IMR-90 (cell line): ENCODE data around the gene PBX4. TPM values are rescaled to one million over a fixed set of nuclear protein-coding genes. Genes with fewer than 3 reads are reported as not detected.

Experiments
- ATAC-seq: fragments of 200-7000 bp; cut with Tn5 transposase; 2 replicates; pipeline ENCODE4 v1.9.1; 2020; ENCODE audit warnings: low read depth, mild to moderate bottlenecking, moderate library complexity
- BruUV-seq: library from RNA; stranded (reverse); fragments of 400-500 nt; replicated peaks from 2 replicates; lab custom pipeline; 2021; lab: Mats Ljungman, UMichigan
- CTCF ChIA-PET: fragments of 300-600 bp; formaldehyde crosslinking; extraction: SDS; loops from one replicate; lab custom pipeline; 2021; ENCODE audit warnings: antibody characterized with exemption; lab: Yijun Ruan, JAX
- POLR2A ChIA-PET: fragments of 300-600 bp; sonication (Branson Sonifier 250); formaldehyde crosslinking; loops from one replicate; lab custom pipeline; 2022; ENCODE audit warnings: antibody characterized with exemption; ENCODE audit not compliant: unreplicated experiment; lab: Charles Lee
- DNase-seq: peaks from one replicate; pipeline ENCODE4 v3.0.0; 2013
- H2AFZ ChIP-seq: replicated peaks from 2 replicates; pipeline ENCODE3; 2013; ENCODE audit warnings: low read length, mild to moderate bottlenecking; ENCODE audit not compliant: poor library complexity
- H2AK5ac ChIP-seq: 2 replicates; pipeline ENCODE4 v1.6.1; 2013; ENCODE audit warnings: low read depth, low read length, inconsistent platforms
- H2AK9ac ChIP-seq: replicated peaks from 2 replicates; pipeline ENCODE3; 2013; ENCODE audit warnings: mild to moderate bottlenecking, low read depth, low read length, moderate library complexity; ENCODE audit not compliant: poor library complexity
- H2BK120ac ChIP-seq: 2 replicates; pipeline ENCODE4 v1.6.1; 2013; ENCODE audit warnings: low read depth, low read length, inconsistent platforms
- H2BK15ac ChIP-seq: 3 replicates; pipeline ENCODE4 v1.6.1; 2013; ENCODE audit warnings: low read depth, low read length, inconsistent platforms
- H2BK20ac ChIP-seq: 2 replicates; pipeline ENCODE4 v1.6.1; 2013; ENCODE audit warnings: low read depth, mild to moderate bottlenecking, inconsistent platforms, low read length, moderate library complexity
- H2BK5ac ChIP-seq: 2 replicates; pipeline ENCODE4 v1.6.1; 2013; ENCODE audit warnings: mild to moderate bottlenecking, low read depth, low read length, inconsistent platforms; ENCODE audit not compliant: poor library complexity, severe bottlenecking
- H3K14ac ChIP-seq: replicated peaks from 2 replicates; pipeline ENCODE4 v1.6.1; 2013; ENCODE audit warnings: low read depth, low read length, inconsistent platforms
- H3K18ac ChIP-seq: 2 replicates; pipeline ENCODE4 v1.6.1; 2013; ENCODE audit warnings: low read depth, low read length, control low read depth
- H3K23ac ChIP-seq: 2 replicates; pipeline ENCODE4 v1.6.1; 2013; ENCODE audit warnings: low read depth, low read length, inconsistent platforms
- H3K27ac ChIP-seq: 2 replicates; pipeline ENCODE4 v1.5.1; 2013; ENCODE audit warnings: mild to moderate bottlenecking, control low read depth, low read length; ENCODE audit not compliant: insufficient read depth
- H3K27me3 ChIP-seq: 2 replicates; pipeline ENCODE4 v1.6.1; 2013; ENCODE audit warnings: low read length; ENCODE audit not compliant: control insufficient read depth, insufficient read depth
- H3K36me3 ChIP-seq: 2 replicates; pipeline ENCODE4 v1.6.1; 2013; ENCODE audit warnings: low read length, mixed read lengths; ENCODE audit not compliant: control insufficient read depth, insufficient read depth
- H3K4ac ChIP-seq: 2 replicates; pipeline ENCODE4 v1.6.1; 2013; ENCODE audit warnings: low read depth, low read length, inconsistent platforms
- H3K4me1 ChIP-seq: 2 replicates; pipeline ENCODE4 v1.6.1; 2013; ENCODE audit warnings: low read length, mixed read lengths; ENCODE audit not compliant: control insufficient read depth, insufficient read depth
- H3K4me2 ChIP-seq: 2 replicates; pipeline ENCODE4 v1.6.1; 2013; ENCODE audit warnings: low read depth, mild to moderate bottlenecking, control low read depth, low read length, moderate library complexity
- H3K4me3 ChIP-seq: 2 replicates; pipeline ENCODE4 v1.5.1; 2013; ENCODE audit warnings: low read depth, mild to moderate bottlenecking, control low read depth, low read length, moderate library complexity; ENCODE audit not compliant: insufficient read depth
- H3K56ac ChIP-seq: 2 replicates; pipeline ENCODE4 v1.6.1; 2013; ENCODE audit warnings: low read length, inconsistent platforms; ENCODE audit not compliant: insufficient read depth; ENCODE audit errors: extremely low read depth
- H3K79me1 ChIP-seq, 2 experiments: 2 replicates each; pipeline ENCODE4 v1.6.1; 2013; ENCODE audit warnings: low read length in 2 of 2, inconsistent platforms in 1 of 2, low read depth in 1 of 2
- H3K9ac ChIP-seq: 2 replicates; pipeline ENCODE4 v1.6.1; 2013; ENCODE audit warnings: low read depth, low read length, control low read depth
- H3K9me1 ChIP-seq: 2 replicates; pipeline ENCODE4 v1.6.1; 2013; ENCODE audit warnings: low read length, inconsistent platforms; ENCODE audit not compliant: insufficient read depth
- H3K9me3 ChIP-seq: 2 replicates; pipeline ENCODE4 v1.6.1; 2013; ENCODE audit warnings: low read length; ENCODE audit not compliant: control insufficient read depth, insufficient read depth
- H4K20me1 ChIP-seq: 2 replicates; pipeline ENCODE4 v1.6.1; 2013; ENCODE audit warnings: low read length, inconsistent platforms; ENCODE audit not compliant: insufficient read depth
- H4K5ac ChIP-seq: 2 replicates; pipeline ENCODE4 v1.6.1; 2013; ENCODE audit warnings: mild to moderate bottlenecking, low read depth, low read length, control low read depth
- H4K8ac ChIP-seq, 2 experiments: 2 replicates each; pipeline ENCODE4 v1.6.1; 2013; ENCODE audit warnings: low read depth in 2 of 2, low read length in 2 of 2, control low read depth in 1 of 2, inconsistent platforms in 1 of 2
- H4K91ac ChIP-seq: 2 replicates; pipeline ENCODE4 v1.6.1; 2013; ENCODE audit warnings: low read depth, low read length, inconsistent platforms; ENCODE audit not compliant: insufficient read depth
- MAFK ChIP-seq: IDR thresholded peaks from 2 replicates; pipeline ENCODE4 v1.6.1; 2012; ENCODE audit warnings: low read depth, low read length, improper control_type of control experiment
- MAZ ChIP-seq: IDR thresholded peaks from 2 replicates; pipeline ENCODE4 v1.6.1; 2012; ENCODE audit warnings: low read depth, mild to moderate bottlenecking, low read length, improper control_type of control experiment, moderate library complexity, borderline replicate concordance
- USF2 ChIP-seq: fragments of 150-350 bp; IDR thresholded peaks from 2 replicates; pipeline ENCODE4 v1.6.1; 2017; ENCODE audit warnings: mild to moderate bottlenecking, antibody characterized with exemption, low read length, low read depth
- WGBS, 2 experiments: methylation state at CpG; one replicate each; pipeline versions ENCODE4 v1.1.5 to v1.1.7; 2013; ENCODE audit warnings: missing lambda C conversion rate in 2 of 2; ENCODE audit not compliant: insufficient read length in 1 of 2; ENCODE audit errors: extremely low coverage in 2 of 2; 5-methylcytosine and 5-hydroxymethylcytosine counted together
- dilution Hi-C: fragments of 300-500 bp; cut with HindIII; formaldehyde crosslinking; loops from one replicate; pipeline ENCODE4 v1.14.3; 2018; ENCODE audit warnings: low sequenced_read_pairs; ENCODE audit not compliant: unreplicated experiment
- in situ Hi-C: fragments of 300-500 bp; cut with MboI; formaldehyde crosslinking; loops from 3 replicates; pipeline ENCODE4 v1.14.3; 2019; ENCODE audit warnings: low sequenced_read_pairs, inconsistent platforms, mixed read lengths
- intact Hi-C: fragments of 100-400 bp; cut with micrococcal nuclease; formaldehyde crosslinking; loops from 2 replicates; pipeline ENCODE4 v1.10.0; 2022
- polyA plus RNA-seq, 3 experiments: library from polyadenylated mRNA; depleted of rRNA; stranded (reverse); fragments of >200 nt; gene quantifications; 2 replicates each; pipeline ENCODE4 v1.2.3, GENCODE V29; 2012; ENCODE audit warnings: low replicate concordance in 1 of 3
- total RNA-seq: library from RNA; depleted of rRNA; stranded (reverse); fragments of >200 nt; gene quantifications from 2 replicates; pipeline ENCODE4 v1.2.3, GENCODE V29; 2012

The PBX4 gene
- total and polyA plus RNA-seq, 2 of the 4 experiments (the other 2 are of a cell fraction) = 0.90 to 2.9 TPM

- TF ChIP-seq USF2 = no peak
- TF ChIP-seq MAZ = no peak
Measured at GRCh38 chr19:19568802-19569756, 49.4 kb downstream of the PBX4 start (continued).

- DNase-seq (no peak), ATAC-seq (no peak)
- ChIA-PET POLR2A (no interaction called here), CTCF (interaction anchor here (0.9 to 1.3 kb wide), 2 partner anchors 13 to 35 kb away, joined by 3 to 5 read pairs; no protein-coding TSS in a partner anchor)
- no peak overlapping the region for H2BK5ac ChIP-seq
- H3K4me3 ChIP-seq = no peak overlapping the region
- H2BK20ac ChIP-seq = no peak overlapping the region
- H2BK120ac ChIP-seq = no peak overlapping the region
- H3K27ac ChIP-seq = no peak overlapping the region
- H4K8ac ChIP-seq = no peak overlapping the region
- H3K9me3 ChIP-seq = no peaks in the 10 kb centered on the region
- no peak for TF ChIP-seq MAFK
- no peaks in the 10 kb centered on the region for H3K9me1 ChIP-seq
- H4K5ac ChIP-seq = no peak overlapping the region
- no peak overlapping the region for H2AFZ ChIP-seq
- H3K4me2 ChIP-seq = no peak overlapping the region
- H3K56ac ChIP-seq = no peak overlapping the region
- no peak overlapping the region for H4K91ac ChIP-seq
- H3K18ac ChIP-seq = no peak overlapping the region
- peaks cover 5% of the 10 kb centered on the region for H3K4me1 ChIP-seq
- 0 out of 3 replicates have a peak overlapping the region, but pooled peaks have one; percentile 59 for H2BK15ac ChIP-seq
- H2AK5ac ChIP-seq = no peak overlapping the region
- H3K79me1 ChIP-seq = no peaks in the 10 kb centered on the region
- no peak overlapping the region for H3K23ac ChIP-seq
- 67% methylated on average over 1 of the region's 3 CpGs; no CpG with 5 or more reads in 1 of the 2 experiments for WGBS, 2 experiments
- dilution Hi-C loops = no loop called here
- no peak overlapping the region for H3K4ac ChIP-seq
- H3K36me3 ChIP-seq = peaks cover 2% of the 10 kb centered on the region; the same call in 1 of the 2 replicates
- no peak overlapping the region for H3K9ac ChIP-seq
- no TSS peak for BruUV-seq
- no peaks in the 10 kb centered on the region for H3K27me3 ChIP-seq
- no peak overlapping the region for H3K14ac ChIP-seq
- intact Hi-C loops = loop anchor here (5.0 kb wide), 1 partner anchor 50 kb away; the partner anchor contains the start of gene PBX4
- in situ Hi-C loops = no loop called here
- no peaks in the 10 kb centered on the region; the same call in 1 of the 2 replicates for H4K20me1 ChIP-seq
- no peak overlapping the region for H2AK9ac ChIP-seq
Measured at GRCh38 chr19:19567391-19567790, 51.1 kb downstream of the PBX4 start.
